ENCODE results near the gene FGD2. TPM values are rescaled to one million over a fixed set of nuclear protein-coding genes. Genes with fewer than 3 reads are reported as not detected.

Gene FGD2
- total RNA-seq, 1 donor = under 0.01 TPM

DNA sequence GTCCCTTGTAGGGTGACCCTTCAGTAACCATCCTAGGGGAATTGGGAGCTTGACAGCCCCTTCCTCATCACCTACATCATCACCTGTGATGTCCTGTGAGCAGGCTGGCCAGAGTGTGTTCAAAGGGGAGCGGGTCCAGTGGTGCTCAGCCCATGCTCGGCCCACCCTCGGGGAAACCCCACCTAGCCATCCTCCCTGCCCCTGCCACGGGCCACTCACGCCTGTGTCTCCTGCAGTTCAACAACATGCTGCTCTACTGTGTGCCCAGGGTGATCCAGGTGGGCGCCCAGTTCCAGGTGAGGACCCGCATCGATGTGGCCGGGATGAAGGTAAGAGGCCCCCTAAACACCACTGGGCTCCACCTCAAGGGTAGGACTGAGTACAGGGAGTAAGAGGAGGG, 10.1 kb downstream of the FGD2 start:
- Histone ChIP-seq H4K20me1 (ENCODE audit: insufficient read depth, low read length) (no peaks in the 10 kb centered on the region), H3K27me3 (ENCODE audit: insufficient read depth, low read length) (no peaks in the 10 kb centered on the region), H3K36me3 (ENCODE audit: insufficient read depth, low read length) (no peaks in the 10 kb centered on the region), H3K4me2 (ENCODE audit: insufficient read depth, low read length) (no peak overlapping the region), H3K4me3 (ENCODE audit: insufficient read depth, low read length) (no peak overlapping the region), H2AFZ (ENCODE audit: low read length) (no peak overlapping the region), H3K79me2 (ENCODE audit: insufficient read depth, low read length) (no peaks in the 10 kb centered on the region), H3K4me1 (ENCODE audit: insufficient read depth, low read length) (peaks cover 8% of the 10 kb centered on the region), H3K9me3 (ENCODE audit: low read depth, low read length) (no peaks in the 10 kb centered on the region), H3K27ac (ENCODE audit: low read depth, low read length) (no peak overlapping the region)
- DNase-seq (ENCODE audit: insufficient read length, low spot score, missing footprints) = no peak
- no peak for TF ChIP-seq CTCF (IDR thresholded peaks at IDR 0.05; ENCODE audit: extremely low read depth, low read depth, low read length)

GRCh38 chr6:37016995-37017394, 11.5 kb downstream of the FGD2 start:
- DNase-seq (ENCODE audit: insufficient read length, low spot score, missing footprints) = no peak
- TF ChIP-seq CTCF (IDR thresholded peaks at IDR 0.05; ENCODE audit: extremely low read depth, low read depth, low read length) = no peak
- no peak overlapping the region for H3K27ac ChIP-seq (ENCODE audit: low read depth, low read length)
- no peaks in the 10 kb centered on the region for H3K36me3 ChIP-seq (ENCODE audit: insufficient read depth, low read length)
- no peak overlapping the region for H3K4me2 ChIP-seq (ENCODE audit: insufficient read depth, low read length)
- peaks cover 5% of the 10 kb centered on the region for H3K4me1 ChIP-seq (ENCODE audit: insufficient read depth, low read length)
- H3K9me3 ChIP-seq (ENCODE audit: low read depth, low read length) = no peaks in the 10 kb centered on the region
- no peak overlapping the region for H3K4me3 ChIP-seq (ENCODE audit: insufficient read depth, low read length)
- H4K20me1 ChIP-seq (ENCODE audit: insufficient read depth, low read length) = no peaks in the 10 kb centered on the region
- no peaks in the 10 kb centered on the region for H3K27me3 ChIP-seq (ENCODE audit: insufficient read depth, low read length)
- H2AFZ ChIP-seq (ENCODE audit: low read length) = no peak overlapping the region
- no peaks in the 10 kb centered on the region for H3K79me2 ChIP-seq (ENCODE audit: insufficient read depth, low read length)

DNA sequence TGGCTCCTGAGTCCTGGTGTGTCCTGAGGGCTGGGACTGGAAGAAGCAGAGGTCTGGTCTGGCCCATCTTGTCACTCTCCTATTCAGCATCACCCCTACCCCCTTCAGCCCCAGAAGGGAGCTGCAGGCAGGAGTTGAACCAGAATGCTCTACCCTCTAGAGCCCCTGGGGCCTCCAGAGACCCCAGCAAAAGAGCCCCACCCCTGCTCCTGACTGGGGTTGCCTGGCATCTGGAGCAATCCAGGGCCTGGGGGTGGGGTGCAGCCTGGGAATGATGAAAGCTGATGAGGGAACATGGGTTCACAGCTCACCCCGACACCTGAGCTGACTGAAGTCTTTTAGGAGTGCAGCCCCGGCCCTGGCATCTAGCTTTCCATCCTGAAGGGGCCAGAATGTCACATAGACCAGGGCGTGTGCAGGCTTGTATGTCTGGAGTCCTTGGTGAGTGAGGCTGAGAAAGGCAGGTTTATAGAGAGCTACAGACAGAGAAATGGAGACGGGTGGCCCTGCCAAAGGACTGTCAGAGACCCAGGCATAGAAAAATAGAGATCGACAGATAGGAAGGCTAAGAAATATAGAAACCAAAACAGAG, 12.2 kb downstream of the FGD2 start:
- peaks cover 4% of the 10 kb centered on the region for H3K4me1 ChIP-seq (ENCODE audit: insufficient read depth, low read length)
- H2AFZ ChIP-seq (ENCODE audit: low read length) = peak overlapping the region; percentile 64
- no peaks in the 10 kb centered on the region for H3K36me3 ChIP-seq (ENCODE audit: insufficient read depth, low read length)
- H3K79me2 ChIP-seq (ENCODE audit: insufficient read depth, low read length) = no peaks in the 10 kb centered on the region
- H3K27me3 ChIP-seq (ENCODE audit: insufficient read depth, low read length) = no peaks in the 10 kb centered on the region
- no peak for DNase-seq (ENCODE audit: insufficient read length, low spot score, missing footprints)
- no peak overlapping the region for H3K27ac ChIP-seq (ENCODE audit: low read depth, low read length)
- no peaks in the 10 kb centered on the region for H4K20me1 ChIP-seq (ENCODE audit: insufficient read depth, low read length)
- H3K4me3 ChIP-seq (ENCODE audit: insufficient read depth, low read length) = no peak overlapping the region
- no peak for TF ChIP-seq CTCF (IDR thresholded peaks at IDR 0.05; ENCODE audit: extremely low read depth, low read depth, low read length)
- H3K4me2 ChIP-seq (ENCODE audit: insufficient read depth, low read length) = peak overlapping the region; percentile 53
- H3K9me3 ChIP-seq (ENCODE audit: low read depth, low read length) = no peaks in the 10 kb centered on the region

- peak overlapping the region; percentile 64 for H2AFZ ChIP-seq (ENCODE audit: low read length)
- H3K36me3 ChIP-seq (ENCODE audit: insufficient read depth, low read length) = no peaks in the 10 kb centered on the region
- TF ChIP-seq CTCF (IDR thresholded peaks at IDR 0.05; ENCODE audit: extremely low read depth, low read depth, low read length) = peak; percentile 90
- peaks cover 4% of the 10 kb centered on the region for H3K4me1 ChIP-seq (ENCODE audit: insufficient read depth, low read length)
- DNase-seq (ENCODE audit: insufficient read length, low spot score, missing footprints) = peak; percentile 96
- H4K20me1 ChIP-seq (ENCODE audit: insufficient read depth, low read length) = no peaks in the 10 kb centered on the region
- H3K79me2 ChIP-seq (ENCODE audit: insufficient read depth, low read length) = no peaks in the 10 kb centered on the region
- H3K4me3 ChIP-seq (ENCODE audit: insufficient read depth, low read length) = no peak overlapping the region
- H3K27me3 ChIP-seq (ENCODE audit: insufficient read depth, low read length) = no peaks in the 10 kb centered on the region
- no peaks in the 10 kb centered on the region for H3K9me3 ChIP-seq (ENCODE audit: low read depth, low read length)
- peak overlapping the region; percentile 53 for H3K4me2 ChIP-seq (ENCODE audit: insufficient read depth, low read length)
- H3K27ac ChIP-seq (ENCODE audit: low read depth, low read length) = no peak overlapping the region
These were observed 13.0 kb downstream of the FGD2 start for GRCh38 chr6:37018198-37019064.
